Measurements from ENCODE around the gene KCNE4.

DNA sequence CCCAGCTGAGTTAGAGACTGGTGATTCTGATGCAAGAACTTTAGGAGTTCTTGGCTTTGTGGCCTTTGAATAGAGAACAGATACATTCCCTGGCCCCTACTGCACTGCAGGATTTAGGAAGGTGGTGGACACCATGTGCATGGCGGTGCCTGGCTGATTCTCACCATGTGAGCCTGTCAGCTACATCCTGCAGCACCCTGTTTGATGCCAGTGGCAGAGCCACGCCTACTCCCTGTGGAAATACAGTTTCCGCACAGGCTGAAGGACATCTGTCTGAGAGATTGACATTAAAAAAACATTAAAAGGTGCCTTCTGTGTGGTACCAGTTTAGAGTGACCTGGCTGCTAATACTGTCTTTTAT lies 50.0 kb downstream of the KCNE4 start:
- no peak for TF ChIP-seq EZH2 (IDR thresholded peaks at IDR 0.05; ENCODE audit: low read depth, unreplicated experiment)
- TF ChIP-seq CTCF (conservative IDR thresholded peaks at IDR 0.05; ENCODE audit: low read depth in 2 of 2): no peak
- no peak for TF ChIP-seq POLR2AphosphoS5 (IDR thresholded peaks at IDR 0.05; ENCODE audit: low read depth)
- TF ChIP-seq EZH2phosphoT487 (IDR thresholded peaks at IDR 0.05; ENCODE audit: unreplicated experiment): no peak
- TF ChIP-seq JUNB (IDR thresholded peaks at IDR 0.05; ENCODE audit: unreplicated experiment): no peak
- no peak for TF ChIP-seq REST (IDR thresholded peaks at IDR 0.05; ENCODE audit: unreplicated experiment)
- no peak for TF ChIP-seq CREB1 (CRISPR knock-in tag; IDR thresholded peaks at IDR 0.05; ENCODE audit: low read depth)
- no peak for TF ChIP-seq ZNF331 (CRISPR knock-in tag; IDR thresholded peaks at IDR 0.05; ENCODE audit: low read depth)
- no peak for TF ChIP-seq ETS1 (IDR thresholded peaks at IDR 0.05)
- no peak for TF ChIP-seq NANOG (IDR thresholded peaks at IDR 0.05; ENCODE audit: borderline replicate concordance)
- TF ChIP-seq, protein P1, sequence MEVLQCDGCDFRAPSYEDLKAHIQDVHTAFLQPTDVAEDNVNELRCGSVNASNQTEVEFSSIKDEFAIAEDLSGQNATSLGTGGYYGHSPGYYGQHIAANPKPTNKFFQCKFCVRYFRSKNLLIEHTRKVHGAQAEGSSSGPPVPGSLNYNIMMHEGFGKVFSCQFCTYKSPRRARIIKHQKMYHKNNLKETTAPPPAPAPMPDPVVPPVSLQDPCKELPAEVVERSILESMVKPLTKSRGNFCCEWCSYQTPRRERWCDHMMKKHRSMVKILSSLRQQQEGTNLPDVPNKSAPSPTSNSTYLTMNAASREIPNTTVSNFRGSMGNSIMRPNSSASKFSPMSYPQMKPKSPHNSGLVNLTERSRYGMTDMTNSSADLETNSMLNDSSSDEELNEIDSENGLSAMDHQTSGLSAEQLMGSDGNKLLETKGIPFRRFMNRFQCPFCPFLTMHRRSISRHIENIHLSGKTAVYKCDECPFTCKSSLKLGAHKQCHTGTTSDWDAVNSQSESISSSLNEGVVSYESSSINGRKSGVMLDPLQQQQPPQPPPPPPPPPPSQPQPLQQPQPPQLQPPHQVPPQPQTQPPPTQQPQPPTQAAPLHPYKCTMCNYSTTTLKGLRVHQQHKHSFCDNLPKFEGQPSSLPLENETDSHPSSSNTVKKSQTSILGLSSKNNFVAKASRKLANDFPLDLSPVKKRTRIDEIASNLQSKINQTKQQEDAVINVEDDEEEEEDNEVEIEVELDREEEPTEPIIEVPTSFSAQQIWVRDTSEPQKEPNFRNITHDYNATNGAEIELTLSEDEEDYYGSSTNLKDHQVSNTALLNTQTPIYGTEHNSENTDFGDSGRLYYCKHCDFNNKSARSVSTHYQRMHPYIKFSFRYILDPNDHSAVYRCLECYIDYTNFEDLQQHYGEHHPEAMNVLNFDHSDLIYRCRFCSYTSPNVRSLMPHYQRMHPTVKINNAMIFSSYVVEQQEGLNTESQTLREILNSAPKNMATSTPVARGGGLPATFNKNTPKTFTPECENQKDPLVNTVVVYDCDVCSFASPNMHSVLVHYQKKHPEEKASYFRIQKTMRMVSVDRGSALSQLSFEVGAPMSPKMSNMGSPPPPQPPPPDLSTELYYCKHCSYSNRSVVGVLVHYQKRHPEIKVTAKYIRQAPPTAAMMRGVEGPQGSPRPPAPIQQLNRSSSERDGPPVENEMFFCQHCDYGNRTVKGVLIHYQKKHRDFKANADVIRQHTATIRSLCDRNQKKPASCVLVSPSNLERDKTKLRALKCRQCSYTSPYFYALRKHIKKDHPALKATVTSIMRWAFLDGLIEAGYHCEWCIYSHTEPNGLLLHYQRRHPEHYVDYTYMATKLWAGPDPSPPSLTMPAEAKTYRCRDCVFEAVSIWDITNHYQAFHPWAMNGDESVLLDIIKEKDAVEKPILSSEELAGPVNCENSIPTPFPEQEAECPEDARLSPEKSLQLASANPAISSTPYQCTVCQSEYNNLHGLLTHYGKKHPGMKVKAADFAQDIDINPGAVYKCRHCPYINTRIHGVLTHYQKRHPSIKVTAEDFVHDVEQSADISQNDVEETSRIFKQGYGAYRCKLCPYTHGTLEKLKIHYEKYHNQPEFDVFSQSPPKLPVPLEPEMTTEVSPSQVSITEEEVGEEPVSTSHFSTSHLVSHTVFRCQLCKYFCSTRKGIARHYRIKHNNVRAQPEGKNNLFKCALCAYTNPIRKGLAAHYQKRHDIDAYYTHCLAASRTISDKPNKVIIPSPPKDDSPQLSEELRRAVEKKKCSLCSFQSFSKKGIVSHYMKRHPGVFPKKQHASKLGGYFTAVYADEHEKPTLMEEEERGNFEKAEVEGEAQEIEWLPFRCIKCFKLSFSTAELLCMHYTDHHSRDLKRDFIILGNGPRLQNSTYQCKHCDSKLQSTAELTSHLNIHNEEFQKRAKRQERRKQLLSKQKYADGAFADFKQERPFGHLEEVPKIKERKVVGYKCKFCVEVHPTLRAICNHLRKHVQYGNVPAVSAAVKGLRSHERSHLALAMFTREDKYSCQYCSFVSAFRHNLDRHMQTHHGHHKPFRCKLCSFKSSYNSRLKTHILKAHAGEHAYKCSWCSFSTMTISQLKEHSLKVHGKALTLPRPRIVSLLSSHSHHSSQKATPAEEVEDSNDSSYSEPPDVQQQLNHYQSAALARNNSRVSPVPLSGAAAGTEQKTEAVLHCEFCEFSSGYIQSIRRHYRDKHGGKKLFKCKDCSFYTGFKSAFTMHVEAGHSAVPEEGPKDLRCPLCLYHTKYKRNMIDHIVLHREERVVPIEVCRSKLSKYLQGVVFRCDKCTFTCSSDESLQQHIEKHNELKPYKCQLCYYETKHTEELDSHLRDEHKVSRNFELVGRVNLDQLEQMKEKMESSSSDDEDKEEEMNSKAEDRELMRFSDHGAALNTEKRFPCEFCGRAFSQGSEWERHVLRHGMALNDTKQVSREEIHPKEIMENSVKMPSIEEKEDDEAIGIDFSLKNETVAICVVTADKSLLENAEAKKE (CRISPR knock-in tag; IDR thresholded peaks at IDR 0.05): no peak
- no peak for TF ChIP-seq STAT1 (IDR thresholded peaks at IDR 0.05; ENCODE audit: unreplicated experiment)

Measured in GM23338 (cell line).